Keratinocyte (primary cell): Measurements from ENCODE around the gene VAMP2. TPM values are rescaled to one million over a fixed set of nuclear protein-coding genes. Genes with fewer than 3 reads are reported as not detected.

Experiments used
- DNase-seq: peaks from one replicate; pipeline ENCODE4 v3.0.0-alpha.2; 2011; ENCODE audit warnings: low read depth, missing footprints, low spot score
- FAIRE-seq: peaks from 2 replicates; lab custom pipeline; 2011; peaks lifted over from hg19 to GRCh38; lab: Jason Lieb, UNC
- H2AFZ ChIP-seq: 2 replicates; pipeline ENCODE4 v1.6.0; 2012; ENCODE audit warnings: low read length, control low read depth, inconsistent platforms; ENCODE audit not compliant: control insufficient read depth
- H3K27ac ChIP-seq: 2 replicates; pipeline ENCODE4 v1.5.1; 2011; ENCODE audit warnings: low read length; ENCODE audit not compliant: control insufficient read depth, insufficient read depth
- H3K27me3 ChIP-seq: 3 replicates; pipeline ENCODE4 v1.6.0; 2011; ENCODE audit warnings: low read length; ENCODE audit not compliant: control insufficient read depth, insufficient read depth; ENCODE audit errors: extremely low read depth
- H3K36me3 ChIP-seq, 2 experiments: 2 replicates in 1 of 2; 3 replicates in 1 of 2; pipeline ENCODE4 v1.5.1; 2011; ENCODE audit warnings: low read length in 2 of 2, mild to moderate bottlenecking in 1 of 2; ENCODE audit not compliant: control insufficient read depth in 2 of 2, insufficient read depth in 2 of 2; ENCODE audit errors: extremely low read depth in 1 of 2
- H3K4me1 ChIP-seq: 3 replicates; pipeline ENCODE4 v1.5.1; 2011; ENCODE audit warnings: low read length; ENCODE audit not compliant: control insufficient read depth, insufficient read depth; ENCODE audit errors: extremely low read depth
- H3K4me2 ChIP-seq: 3 replicates; pipeline ENCODE4 v1.6.0; 2011; ENCODE audit warnings: low read depth, low read length; ENCODE audit not compliant: control insufficient read depth, insufficient read depth; ENCODE audit errors: extremely low read depth
- H3K4me3 ChIP-seq, 3 experiments: fragments of 200-600 bp in 1 of 3; sonication (generic) in 1 of 3; 2 replicates in 2 of 3; 3 replicates in 1 of 3; pipeline ENCODE4 v1.5.1; 2011 to 2016; ENCODE audit warnings: low read length in 3 of 3, mild to moderate bottlenecking in 3 of 3, control low read depth in 2 of 3, inconsistent platforms in 1 of 3, low read depth in 1 of 3, mixed read lengths in 1 of 3, mixed run types in 1 of 3, moderate library complexity in 1 of 3; ENCODE audit not compliant: control insufficient read depth in 2 of 3, insufficient read depth in 2 of 3; ENCODE audit errors: extremely low read depth in 1 of 3
- H3K79me2 ChIP-seq: 2 replicates; pipeline ENCODE4 v1.6.0; 2012; ENCODE audit warnings: low read length; ENCODE audit not compliant: control insufficient read depth, insufficient read depth
- H3K9ac ChIP-seq: 3 replicates; pipeline ENCODE4 v1.6.0; 2011; ENCODE audit warnings: low read length; ENCODE audit not compliant: control insufficient read depth, insufficient read depth; ENCODE audit errors: extremely low read depth
- H3K9me1 ChIP-seq: 3 replicates; pipeline ENCODE4 v1.6.0; 2011; ENCODE audit warnings: low read length; ENCODE audit not compliant: control insufficient read depth, insufficient read depth; ENCODE audit errors: extremely low read depth
- H3K9me3 ChIP-seq: 2 replicates; pipeline ENCODE4 v1.5.1; 2012; ENCODE audit warnings: low read depth, low read length; ENCODE audit not compliant: control insufficient read depth
- H4K20me1 ChIP-seq: 3 replicates; pipeline ENCODE4 v1.6.0; 2011; ENCODE audit warnings: low read length; ENCODE audit not compliant: control insufficient read depth, insufficient read depth; ENCODE audit errors: extremely low read depth
- CTCF ChIP-seq, 3 experiments: IDR thresholded peaks in 1 of 3; conservative IDR thresholded peaks in 1 of 3; optimal IDR thresholded peaks in 1 of 3; 2 replicates in 2 of 3; 3 replicates in 1 of 3; pipeline versions ENCODE3 to v1.5.1; 2011; ENCODE audit warnings: low read length in 3 of 3, mild to moderate bottlenecking in 3 of 3, moderate library complexity in 2 of 3, control low read depth in 1 of 3, inconsistent platforms in 1 of 3; ENCODE audit not compliant: insufficient read depth in 2 of 3; ENCODE audit errors: extremely low read depth in 1 of 3
- EZH2 ChIP-seq: IDR thresholded peaks from one replicate; pipeline ENCODE4 v1.6.1; 2012; ENCODE audit warnings: inconsistent platforms, mild to moderate bottlenecking, low read length, moderate library complexity
- dilution Hi-C: fragments of 300-500 bp; cut with MboI; formaldehyde crosslinking; loops from one replicate; pipeline ENCODE4 v1.7.0; 2020; ENCODE audit warnings: low sequenced_read_pairs; ENCODE audit not compliant: extremely low pct_ligation_motif_present
- polyA plus RNA-seq, 5 experiments: library from polyadenylated mRNA; depleted of rRNA in 3 of 5; stranded (reverse) in 3 of 5; stranded (forward) in 1 of 5; unstranded in 1 of 5; fragments of >200 nt; gene quantifications; 1 replicate in 1 of 5; 2 replicates in 3 of 5; 3 replicates in 1 of 5; pipeline versions ENCODE4 v1.2.1 to v1.2.3, GENCODE V29; 2011 to 2012; ENCODE audit warnings: missing spikeins in 2 of 5, low read depth in 1 of 5, low replicate concordance in 1 of 5

Gene VAMP2
- polyA plus RNA-seq, 1 donor (not counting 4 experiments of a cell fraction or from before 2014, with no cell fraction given) = 9.8 TPM

- no peak for TF ChIP-seq CTCF (optimal IDR thresholded peaks at IDR 0.05 in 1 of 3, IDR thresholded peaks at IDR 0.05 in 1 of 3, conservative IDR thresholded peaks at IDR 0.05 in 1 of 3; ENCODE audit: extremely low read depth in 1 of 3, insufficient read depth in 2 of 3, low read length in 3 of 3)
- no peak for TF ChIP-seq EZH2
- Histone ChIP-seq H3K9me3 (no peaks in the 10 kb centered on the region), H3K36me3 (peaks cover 12 to 26% of the 10 kb centered on the region in 2 experiments), H3K4me2 (no peak overlapping the region), H3K4me1 (peaks cover 34% of the 10 kb centered on the region), H4K20me1 (no peaks in the 10 kb centered on the region), H3K79me2 (peaks cover 28% of the 10 kb centered on the region), H3K4me3 (no peak overlapping the region), H3K9me1 (no peaks in the 10 kb centered on the region), H2AFZ (no peak overlapping the region), H3K27ac (no peak overlapping the region), H3K27me3 (no peaks in the 10 kb centered on the region), H3K9ac (no peak overlapping the region)
- dilution Hi-C loops = no loop called here
- FAIRE-seq = no peak
- DNase-seq = no peak
Observed at GRCh38 chr17:8160224-8160577, 2.5 kb downstream of the VAMP2 start.

- no peak overlapping the region for H3K27ac ChIP-seq
- no peak overlapping the region for H3K9ac ChIP-seq
- no peaks in the 10 kb centered on the region for H4K20me1 ChIP-seq
- H3K27me3 ChIP-seq = no peaks in the 10 kb centered on the region
- H3K4me1 ChIP-seq = peaks cover 33% of the 10 kb centered on the region
- no peak overlapping the region for H2AFZ ChIP-seq
- no peaks in the 10 kb centered on the region for H3K9me3 ChIP-seq
- FAIRE-seq (no peak), DNase-seq (no peak)
- peaks cover 12 to 26% of the 10 kb centered on the region in 2 experiments for H3K36me3 ChIP-seq
- H3K9me1 ChIP-seq = no peaks in the 10 kb centered on the region
- H3K4me3 ChIP-seq = no peak overlapping the region
- peaks cover 33% of the 10 kb centered on the region for H3K79me2 ChIP-seq
- no peak overlapping the region for H3K4me2 ChIP-seq
- no peak for TF ChIP-seq EZH2
- TF ChIP-seq CTCF (optimal IDR thresholded peaks at IDR 0.05 in 1 of 3, IDR thresholded peaks at IDR 0.05 in 1 of 3, conservative IDR thresholded peaks at IDR 0.05 in 1 of 3; ENCODE audit: extremely low read depth in 1 of 3, insufficient read depth in 2 of 3, low read length in 3 of 3) = no peak
- dilution Hi-C loops = no loop called here
Observed at GRCh38 chr17:8159459-8160223, 3.1 kb downstream of the VAMP2 start.
